Liver (tissue), 3 donors: ENCODE data around the gene CACNA1E.

ENCODE experiments used
- EGR1 ChIP-seq, 2 donors: IDR thresholded peaks; 2 replicates each; pipeline ENCODE4 v1.6.1; 2016 to 2018; ENCODE audit warnings: antibody characterized with exemption in 2 of 2, low read depth in 2 of 2
- NR2F2 ChIP-seq: IDR thresholded peaks from 2 replicates; pipeline ENCODE4 v1.6.1; 2016; ENCODE audit warnings: antibody characterized with exemption
- TAF1 ChIP-seq: conservative IDR thresholded peaks from 2 replicates; pipeline ENCODE4 v1.6.1; 2016; ENCODE audit warnings: antibody characterized with exemption, mild to moderate bottlenecking
- YY1 ChIP-seq: IDR thresholded peaks from 2 replicates; pipeline ENCODE4 v1.6.1; 2016; ENCODE audit warnings: antibody characterized with exemption, mild to moderate bottlenecking
- TF ChIP-seq, protein P1 (sequence below): IDR thresholded peaks from 2 replicates; pipeline ENCODE4 v1.6.1; 2016; ENCODE audit warnings: antibody characterized with exemption
- TF ChIP-seq, protein P2 (sequence below): fragments of 150-350 bp; IDR thresholded peaks from 2 replicates; pipeline ENCODE4 v1.5.1; 2017; ENCODE audit warnings: improper control_type of control experiment, low read depth, low read length; ENCODE audit not compliant: missing input control
- TF ChIP-seq, protein P3 (sequence below): IDR thresholded peaks from 2 replicates; pipeline ENCODE4 v1.6.1; 2016; ENCODE audit warnings: antibody characterized with exemption
- donor health status: healthy.
- donor health status: healthy.

DNA sequence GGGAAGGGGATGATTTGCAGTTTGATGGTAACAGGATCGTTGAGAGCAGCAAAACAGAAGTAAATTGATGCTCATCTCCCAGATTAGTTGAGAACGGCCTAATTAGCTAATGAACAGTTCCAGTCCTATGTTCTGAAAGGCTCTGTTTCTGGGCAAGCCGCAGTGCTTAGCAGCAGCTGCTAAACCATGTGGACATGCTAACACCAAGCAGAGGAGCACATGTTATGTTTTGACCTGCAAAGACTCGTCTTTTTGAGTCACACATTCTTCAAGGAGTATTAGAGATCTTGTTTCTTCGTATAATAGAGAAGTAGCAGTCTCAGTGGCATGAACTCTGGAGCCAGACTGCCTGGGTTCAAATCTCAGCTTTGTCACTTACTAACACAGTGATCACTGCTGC is 58.1 kb downstream of the CACNA1E start:
- TF ChIP-seq, protein P1, sequence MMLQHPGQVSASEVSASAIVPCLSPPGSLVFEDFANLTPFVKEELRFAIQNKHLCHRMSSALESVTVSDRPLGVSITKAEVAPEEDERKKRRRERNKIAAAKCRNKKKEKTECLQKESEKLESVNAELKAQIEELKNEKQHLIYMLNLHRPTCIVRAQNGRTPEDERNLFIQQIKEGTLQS: no peak
- TF ChIP-seq, protein P2, sequence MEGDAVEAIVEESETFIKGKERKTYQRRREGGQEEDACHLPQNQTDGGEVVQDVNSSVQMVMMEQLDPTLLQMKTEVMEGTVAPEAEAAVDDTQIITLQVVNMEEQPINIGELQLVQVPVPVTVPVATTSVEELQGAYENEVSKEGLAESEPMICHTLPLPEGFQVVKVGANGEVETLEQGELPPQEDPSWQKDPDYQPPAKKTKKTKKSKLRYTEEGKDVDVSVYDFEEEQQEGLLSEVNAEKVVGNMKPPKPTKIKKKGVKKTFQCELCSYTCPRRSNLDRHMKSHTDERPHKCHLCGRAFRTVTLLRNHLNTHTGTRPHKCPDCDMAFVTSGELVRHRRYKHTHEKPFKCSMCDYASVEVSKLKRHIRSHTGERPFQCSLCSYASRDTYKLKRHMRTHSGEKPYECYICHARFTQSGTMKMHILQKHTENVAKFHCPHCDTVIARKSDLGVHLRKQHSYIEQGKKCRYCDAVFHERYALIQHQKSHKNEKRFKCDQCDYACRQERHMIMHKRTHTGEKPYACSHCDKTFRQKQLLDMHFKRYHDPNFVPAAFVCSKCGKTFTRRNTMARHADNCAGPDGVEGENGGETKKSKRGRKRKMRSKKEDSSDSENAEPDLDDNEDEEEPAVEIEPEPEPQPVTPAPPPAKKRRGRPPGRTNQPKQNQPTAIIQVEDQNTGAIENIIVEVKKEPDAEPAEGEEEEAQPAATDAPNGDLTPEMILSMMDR: no peak
- TF ChIP-seq YY1 (no peak), EGR1 (IDR thresholded peaks at IDR 0.05; ENCODE audit: low read depth in 2 of 2) (no peak), TAF1 (no peak), NR2F2 (no peak)
- TF ChIP-seq, protein P3, sequence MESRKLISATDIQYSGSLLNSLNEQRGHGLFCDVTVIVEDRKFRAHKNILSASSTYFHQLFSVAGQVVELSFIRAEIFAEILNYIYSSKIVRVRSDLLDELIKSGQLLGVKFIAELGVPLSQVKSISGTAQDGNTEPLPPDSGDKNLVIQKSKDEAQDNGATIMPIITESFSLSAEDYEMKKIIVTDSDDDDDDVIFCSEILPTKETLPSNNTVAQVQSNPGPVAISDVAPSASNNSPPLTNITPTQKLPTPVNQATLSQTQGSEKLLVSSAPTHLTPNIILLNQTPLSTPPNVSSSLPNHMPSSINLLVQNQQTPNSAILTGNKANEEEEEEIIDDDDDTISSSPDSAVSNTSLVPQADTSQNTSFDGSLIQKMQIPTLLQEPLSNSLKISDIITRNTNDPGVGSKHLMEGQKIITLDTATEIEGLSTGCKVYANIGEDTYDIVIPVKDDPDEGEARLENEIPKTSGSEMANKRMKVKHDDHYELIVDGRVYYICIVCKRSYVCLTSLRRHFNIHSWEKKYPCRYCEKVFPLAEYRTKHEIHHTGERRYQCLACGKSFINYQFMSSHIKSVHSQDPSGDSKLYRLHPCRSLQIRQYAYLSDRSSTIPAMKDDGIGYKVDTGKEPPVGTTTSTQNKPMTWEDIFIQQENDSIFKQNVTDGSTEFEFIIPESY: no peak
